OCI-LY7 (cell line): ENCODE data around the gene GLB1L3. TPM values are rescaled to one million over a fixed set of nuclear protein-coding genes. Genes with fewer than 3 reads are reported as not detected.

Source experiments
- BruUV-seq: library from RNA; stranded (reverse); fragments of 400-500 nt; replicated peaks from 2 replicates; lab custom pipeline; 2021; lab: Mats Ljungman, UMichigan
- CTCF ChIA-PET: fragments of 300-600 bp; sonication (Branson Sonifier 250); formaldehyde crosslinking; loops from one replicate; lab custom pipeline; 2022; ENCODE audit warnings: antibody characterized with exemption; ENCODE audit not compliant: unreplicated experiment; lab: Charles Lee
- POLR2A ChIA-PET: fragments of 300-600 bp; sonication (Branson Sonifier 250); formaldehyde crosslinking; loops from one replicate; lab custom pipeline; 2022; ENCODE audit warnings: antibody characterized with exemption; lab: Charles Lee
- DNase-seq: peaks from one replicate; pipeline ENCODE4 v3.0.0-alpha.2; 2015; ENCODE audit warnings: low spot score
- H2AFZ ChIP-seq: fragments of 200-600 bp; sonication (generic), shearing (Covaris generic); 2 replicates; pipeline ENCODE4 v1.6.1; 2014; ENCODE audit warnings: mild to moderate bottlenecking, antibody characterized with exemption, low read length, moderate library complexity
- H3K27ac ChIP-seq: fragments of 200-600 bp; sonication (generic); 2 replicates; pipeline ENCODE4 v1.5.1; 2014; ENCODE audit warnings: mixed run types, low read depth, mild to moderate bottlenecking, moderate library complexity, low read length, inconsistent platforms; ENCODE audit not compliant: poor library complexity, severe bottlenecking
- H3K36me3 ChIP-seq: fragments of 200-600 bp; sonication (generic); 2 replicates; pipeline ENCODE4 v1.6.1; 2014; ENCODE audit warnings: mild to moderate bottlenecking, antibody characterized with exemption, low read length, moderate library complexity, mixed read lengths; ENCODE audit not compliant: insufficient read depth
- H3K4me1 ChIP-seq: fragments of 200-600 bp; sonication (generic); 2 replicates; pipeline ENCODE4 v1.5.1; 2014; ENCODE audit warnings: mild to moderate bottlenecking, low read length; ENCODE audit not compliant: insufficient read depth, poor library complexity, severe bottlenecking
- H3K4me2 ChIP-seq: fragments of 200-600 bp; sonication (generic); 2 replicates; pipeline ENCODE4 v1.6.1; 2014; ENCODE audit warnings: mild to moderate bottlenecking, low read length
- H3K4me3 ChIP-seq: fragments of 200-600 bp; sonication (generic); 2 replicates; pipeline ENCODE4 v1.5.1; 2014; ENCODE audit warnings: mild to moderate bottlenecking, low read depth, low read length; ENCODE audit not compliant: poor library complexity, severe bottlenecking
- H3K79me2 ChIP-seq: fragments of 200-600 bp; sonication (generic); 2 replicates; pipeline ENCODE4 v1.6.1; 2016; ENCODE audit warnings: low read depth, mild to moderate bottlenecking, low read length, moderate library complexity, mixed read lengths; ENCODE audit not compliant: insufficient read depth
- H3K9me2 ChIP-seq: fragments of 200-600 bp; sonication (generic); 2 replicates; pipeline ENCODE4 v1.6.1; 2016; ENCODE audit warnings: mild to moderate bottlenecking, low read length, mixed read lengths; ENCODE audit not compliant: insufficient read depth
- H3K9me3 ChIP-seq: fragments of 200-600 bp; sonication (generic); 2 replicates; pipeline ENCODE4 v1.6.1; 2014; ENCODE audit warnings: mild to moderate bottlenecking, mixed run types, low read length, mixed read lengths
- H4K20me1 ChIP-seq: fragments of 200-600 bp; sonication (generic); 2 replicates; pipeline ENCODE4 v1.6.1; 2014; ENCODE audit warnings: mild to moderate bottlenecking, antibody characterized with exemption, low read length, moderate library complexity, mixed read lengths; ENCODE audit not compliant: insufficient read depth
- CTCF ChIP-seq: fragments of 200-600 bp; sonication (generic); conservative IDR thresholded peaks from 2 replicates; pipeline ENCODE4 v1.5.1; 2014; ENCODE audit warnings: mild to moderate bottlenecking, antibody characterized with exemption, low read length, moderate library complexity, mixed read lengths
- EZH2phosphoT487 ChIP-seq: fragments of 200-600 bp; sonication (generic); IDR thresholded peaks from 2 replicates; pipeline ENCODE4 v1.6.1; 2018; ENCODE audit warnings: low read depth, borderline replicate concordance, mild to moderate bottlenecking, mixed run types, antibody characterized with exemption, low read length, moderate library complexity, mixed read lengths
- intact Hi-C: fragments of 100-400 bp; cut with micrococcal nuclease; formaldehyde crosslinking; loops from one replicate; pipeline ENCODE4 v1.10.0; 2022; ENCODE audit not compliant: unreplicated experiment
- total RNA-seq, 2 experiments: library from RNA; depleted of rRNA in 1 of 2; stranded (reverse); fragments of >200 nt in 1 of 2; shearing (Covaris generic) in 1 of 2; gene quantifications; 2 replicates each; pipeline ENCODE4 v1.2.3, GENCODE V29; 2014 to 2022

GLB1L3 gene
- total RNA-seq, 2 experiments from 2014 or later: not detected

- no peaks in the 10 kb centered on the region for H3K9me2 ChIP-seq
- H3K27ac ChIP-seq: no peak overlapping the region
- BruUV-seq: no TSS peak
- intact Hi-C loops: no loop called here
- H4K20me1 ChIP-seq: no peaks in the 10 kb centered on the region
- ChIA-PET CTCF (no interaction called here), POLR2A (interaction anchor here (0.7 kb wide), 1 partner anchor 27 kb away, joined by 3 read pairs; no protein-coding TSS in a partner anchor)
- no peak overlapping the region for H2AFZ ChIP-seq
- no peak overlapping the region for H3K4me3 ChIP-seq
- TF ChIP-seq CTCF: no peak
- H3K36me3 ChIP-seq: no peaks in the 10 kb centered on the region
- no peak for DNase-seq
- H3K79me2 ChIP-seq: no peaks in the 10 kb centered on the region
- no peak overlapping the region for H3K4me2 ChIP-seq
- H3K9me3 ChIP-seq: no peaks in the 10 kb centered on the region
- no peaks in the 10 kb centered on the region for H3K4me1 ChIP-seq
These were observed 17.2 kb downstream of the GLB1L3 start for GRCh38 chr11:134293119-134294113.

- no peak overlapping the region for H3K27ac ChIP-seq
- no peaks in the 10 kb centered on the region for H4K20me1 ChIP-seq
- BruUV-seq: no TSS peak
- no peak overlapping the region for H2AFZ ChIP-seq
- no peaks in the 10 kb centered on the region for H3K9me2 ChIP-seq
- no peak for DNase-seq
- intact Hi-C loops: no loop called here
- CTCF ChIA-PET: no interaction called here
- H3K9me3 ChIP-seq: no peaks in the 10 kb centered on the region
- TF ChIP-seq EZH2phosphoT487: no peak
- TF ChIP-seq CTCF: no peak
- H3K36me3 ChIP-seq: no peaks in the 10 kb centered on the region
- POLR2A ChIA-PET: no interaction called here
- no peaks in the 10 kb centered on the region for H3K79me2 ChIP-seq
- no peaks in the 10 kb centered on the region for H3K4me1 ChIP-seq
- no peak overlapping the region for H3K4me2 ChIP-seq
- no peak overlapping the region for H3K4me3 ChIP-seq
These were observed 18.5 kb downstream of the GLB1L3 start for GRCh38 chr11:134294664-134295063.

- DNase-seq: no peak
- Histone ChIP-seq H3K9me3 (0 out of 2 replicates have a peak, but pooled peaks cover 3% of the 10 kb centered on the region), H4K20me1 (no peaks in the 10 kb centered on the region), H3K27ac (no peak overlapping the region), H3K4me1 (no peaks in the 10 kb centered on the region), H3K79me2 (no peaks in the 10 kb centered on the region), H3K4me3 (no peak overlapping the region), H2AFZ (no peak overlapping the region), H3K9me2 (no peaks in the 10 kb centered on the region), H3K4me2 (no peak overlapping the region), H3K36me3 (no peaks in the 10 kb centered on the region)
- intact Hi-C loops: no loop called here
- ChIA-PET CTCF (no interaction called here), POLR2A (no interaction called here)
- BruUV-seq: no TSS peak
- TF ChIP-seq CTCF (no peak), EZH2phosphoT487 (no peak)
These were observed 36.0 kb downstream of the GLB1L3 start for GRCh38 chr11:134312223-134312622.
